GM18868 (cell line): ENCODE results near the gene MAP1LC3B2.
A peak's percentile ranks its signal among the peaks of the same experiment; 100 is the strongest.

Source experiments
- ATAC-seq: cut with Tn5 transposase; IDR thresholded peaks from one replicate; pipeline ENCODE4 v1.9.1; 2021; ENCODE audit warnings: mild to moderate bottlenecking, moderate library complexity; ENCODE audit not compliant: unreplicated experiment

MAP1LC3B2 gene

GRCh38 chr12:116537101-116537904 is 21.9 kb upstream of the MAP1LC3B2 start:
- peak; percentile 58 for ATAC-seq

- peak; percentile 61 for ATAC-seq
Observed at GRCh38 chr12:116538076-116538591, 21.0 kb upstream of the MAP1LC3B2 start.

GRCh38 chr12:116538682-116539305 is 20.4 kb upstream of the MAP1LC3B2 start:
- ATAC-seq = no peak

GRCh38 chr12:116539361-116539771 is 19.8 kb upstream of the MAP1LC3B2 start:
- no peak for ATAC-seq

DNA sequence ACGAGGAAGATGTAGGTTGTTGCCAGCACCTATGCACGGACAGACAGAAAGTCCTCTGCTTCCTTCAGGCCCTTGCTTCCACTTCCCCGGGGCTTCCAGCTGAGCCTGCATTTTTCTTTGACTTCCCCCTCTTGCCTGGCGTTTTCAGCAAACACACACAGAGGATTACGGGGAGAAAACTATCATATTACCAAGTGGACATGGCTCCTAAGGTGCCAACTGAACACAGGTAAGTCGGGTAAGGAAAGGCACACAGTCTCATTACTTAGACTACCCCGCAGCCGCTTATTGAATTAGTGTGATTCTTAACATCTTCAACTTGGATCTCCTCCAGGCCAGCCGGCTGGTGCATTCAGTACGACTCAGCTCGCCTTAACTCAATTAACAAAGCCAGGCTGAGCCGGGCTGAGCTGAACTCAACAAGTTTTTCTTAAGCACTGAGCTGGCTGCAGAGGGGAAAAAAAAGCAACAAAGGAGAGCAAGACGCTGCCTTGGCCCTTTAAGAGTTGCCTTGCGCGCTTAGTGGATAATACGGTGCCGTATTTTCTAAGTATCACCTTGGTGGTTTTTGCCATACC is 19.2 kb upstream of the MAP1LC3B2 start:
- ATAC-seq = no peak

GRCh38 chr12:116540622-116541152 is 18.5 kb upstream of the MAP1LC3B2 start:
- no peak for ATAC-seq

DNA sequence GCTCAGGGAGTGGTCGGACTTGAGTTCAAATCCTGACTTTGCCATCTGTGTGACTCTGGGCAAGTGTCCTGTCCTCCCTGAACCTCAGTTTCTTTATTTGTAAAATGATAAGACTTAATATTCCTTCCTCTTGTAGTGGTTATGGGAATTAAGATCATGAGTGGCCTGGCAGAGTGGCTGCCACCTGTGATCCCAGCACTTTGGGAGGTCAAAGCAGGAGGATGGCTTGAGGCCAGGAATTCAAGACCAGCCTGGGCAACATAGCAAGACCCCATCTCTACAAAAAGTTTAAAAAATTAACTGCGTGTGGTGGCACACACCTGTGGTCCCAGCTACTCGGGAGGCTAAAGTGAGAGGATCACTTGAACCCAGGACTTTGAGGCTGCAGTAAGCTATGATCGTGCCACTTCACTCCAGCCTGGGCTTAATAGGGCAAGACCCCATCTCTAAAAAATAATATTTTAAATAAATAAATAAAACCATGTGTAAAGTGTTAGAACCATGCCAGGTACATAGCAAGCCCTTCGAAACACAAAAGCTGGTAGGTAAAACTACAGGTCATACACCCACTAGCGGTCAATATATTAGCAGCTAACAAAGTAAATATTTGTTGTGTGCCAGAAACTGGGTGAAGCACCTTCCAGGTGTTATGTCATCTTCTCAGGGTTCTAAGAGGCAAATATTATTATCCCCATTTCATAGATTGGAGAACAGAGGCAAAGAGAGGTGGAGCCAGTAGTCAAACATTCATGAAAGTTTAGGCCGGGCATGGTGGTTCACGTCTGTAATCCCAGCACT is 17.4 kb upstream of the MAP1LC3B2 start:
- ATAC-seq = no peak

DNA sequence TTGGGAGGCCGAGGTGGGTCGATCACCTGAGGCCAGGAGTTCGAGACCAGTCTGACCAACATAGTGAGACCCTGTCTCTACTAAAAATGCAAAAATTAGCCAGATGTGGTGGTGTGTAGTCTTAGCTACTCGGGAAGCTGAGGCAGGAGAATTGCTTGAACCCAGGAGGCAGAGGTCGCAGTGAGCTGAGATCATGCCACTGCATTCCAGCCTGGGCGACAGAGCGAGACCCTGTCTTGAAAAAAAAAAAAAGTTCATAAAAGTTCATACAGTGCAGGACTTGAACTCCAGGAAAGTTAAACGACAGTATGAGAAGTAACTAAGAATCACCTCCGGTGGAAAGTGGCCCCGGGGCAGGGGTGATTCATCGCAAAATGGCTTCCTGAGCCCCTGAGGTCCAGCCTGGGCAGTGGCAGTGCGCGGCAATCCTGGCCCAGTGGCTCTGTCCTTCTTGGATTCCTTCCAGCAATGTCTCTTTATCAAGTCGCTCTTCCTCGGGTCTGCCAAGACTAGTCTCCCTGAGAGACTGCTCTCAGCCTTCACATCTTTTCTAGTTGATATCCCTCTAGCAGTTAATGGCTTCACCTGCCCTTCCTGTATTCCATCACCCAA is 16.7 kb upstream of the MAP1LC3B2 start:
- no peak for ATAC-seq

DNA sequence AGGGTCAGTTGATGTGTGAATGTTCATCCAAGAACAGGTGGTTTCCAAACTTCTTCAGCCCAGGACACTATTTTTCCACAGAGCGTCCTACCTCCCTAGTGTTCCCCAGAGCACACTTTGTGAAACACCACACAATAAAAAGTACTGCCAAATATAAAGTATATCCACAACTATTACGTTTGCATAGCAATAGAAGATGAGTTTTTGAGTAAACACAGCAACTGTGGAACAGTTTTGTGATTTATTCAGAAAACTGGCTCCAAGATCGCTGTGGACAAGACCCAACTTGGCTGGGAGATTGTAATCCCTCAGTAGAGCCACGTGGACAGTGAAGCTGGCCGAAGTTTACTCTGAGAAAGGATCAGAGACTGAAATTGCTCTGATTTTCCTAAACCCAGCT is 14.5 kb upstream of the MAP1LC3B2 start:
- no peak for ATAC-seq

- no peak for ATAC-seq
Observed at GRCh38 chr12:116545144-116545543, 14.0 kb upstream of the MAP1LC3B2 start.

- no peak for ATAC-seq
Observed at GRCh38 chr12:116545936-116546335, 13.2 kb upstream of the MAP1LC3B2 start.

DNA sequence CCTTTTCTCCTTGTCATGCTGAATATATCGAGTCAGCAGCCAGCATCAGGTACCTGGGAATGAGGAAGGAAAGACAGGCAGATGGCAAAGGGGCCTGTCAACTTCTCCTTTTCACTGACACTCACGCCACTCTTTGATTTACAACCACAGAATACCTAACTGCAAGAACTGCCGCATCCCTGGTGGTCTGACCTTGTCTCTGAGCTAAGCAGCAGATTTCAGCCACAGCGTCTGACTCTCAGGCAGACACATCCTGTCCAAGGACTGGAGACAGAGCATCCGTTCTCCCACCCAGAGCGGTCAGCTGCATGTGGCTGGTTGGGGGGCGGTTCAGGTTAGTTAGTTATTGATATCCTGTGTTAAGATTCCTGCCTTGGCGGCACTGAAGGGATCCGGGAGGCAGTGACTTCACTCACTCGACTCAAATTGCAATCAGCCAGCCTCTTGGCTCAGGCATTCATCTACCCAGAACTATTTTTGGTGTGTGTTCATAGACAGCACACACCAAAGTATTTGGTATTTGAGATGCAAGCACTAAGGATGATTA is 11.2 kb upstream of the MAP1LC3B2 start:
- ATAC-seq = peak; percentile 90

- no peak for ATAC-seq
Observed at GRCh38 chr12:116549993-116550392, 9.2 kb upstream of the MAP1LC3B2 start.

DNA sequence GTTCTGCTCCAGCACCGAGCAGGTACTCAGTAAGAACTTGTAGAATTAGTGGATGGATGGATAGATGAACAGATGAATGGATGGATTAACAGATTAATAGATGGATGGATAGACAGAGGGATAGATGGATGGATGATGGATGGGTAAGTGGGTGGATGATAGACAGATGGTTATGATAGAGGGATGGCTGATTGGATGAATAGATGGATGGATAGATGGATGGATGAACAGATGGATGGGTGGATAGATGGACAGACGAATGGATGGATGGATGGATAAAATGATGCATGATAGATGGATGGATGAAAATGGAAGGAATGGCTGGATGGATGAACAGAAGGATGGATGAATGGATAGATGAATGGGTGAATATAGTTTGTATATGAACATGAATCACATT is 8.0 kb upstream of the MAP1LC3B2 start:
- ATAC-seq = no peak

DNA sequence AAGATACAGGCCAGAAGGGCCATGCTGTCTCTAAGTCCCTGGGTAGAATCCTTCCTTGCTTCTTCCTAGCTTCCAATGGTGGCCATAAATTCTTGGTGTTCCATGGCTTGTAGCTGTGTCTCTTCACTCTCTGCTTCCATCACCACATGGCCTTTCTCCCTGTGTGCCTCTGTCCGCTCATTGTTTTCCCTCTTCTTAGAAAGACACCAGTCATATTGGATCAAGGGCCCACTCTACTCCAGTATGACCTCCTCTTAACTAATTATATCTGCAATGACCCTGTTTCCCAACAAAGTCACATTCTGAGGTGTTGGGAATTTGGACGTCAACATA is 7.6 kb upstream of the MAP1LC3B2 start:
- ATAC-seq = no peak

DNA sequence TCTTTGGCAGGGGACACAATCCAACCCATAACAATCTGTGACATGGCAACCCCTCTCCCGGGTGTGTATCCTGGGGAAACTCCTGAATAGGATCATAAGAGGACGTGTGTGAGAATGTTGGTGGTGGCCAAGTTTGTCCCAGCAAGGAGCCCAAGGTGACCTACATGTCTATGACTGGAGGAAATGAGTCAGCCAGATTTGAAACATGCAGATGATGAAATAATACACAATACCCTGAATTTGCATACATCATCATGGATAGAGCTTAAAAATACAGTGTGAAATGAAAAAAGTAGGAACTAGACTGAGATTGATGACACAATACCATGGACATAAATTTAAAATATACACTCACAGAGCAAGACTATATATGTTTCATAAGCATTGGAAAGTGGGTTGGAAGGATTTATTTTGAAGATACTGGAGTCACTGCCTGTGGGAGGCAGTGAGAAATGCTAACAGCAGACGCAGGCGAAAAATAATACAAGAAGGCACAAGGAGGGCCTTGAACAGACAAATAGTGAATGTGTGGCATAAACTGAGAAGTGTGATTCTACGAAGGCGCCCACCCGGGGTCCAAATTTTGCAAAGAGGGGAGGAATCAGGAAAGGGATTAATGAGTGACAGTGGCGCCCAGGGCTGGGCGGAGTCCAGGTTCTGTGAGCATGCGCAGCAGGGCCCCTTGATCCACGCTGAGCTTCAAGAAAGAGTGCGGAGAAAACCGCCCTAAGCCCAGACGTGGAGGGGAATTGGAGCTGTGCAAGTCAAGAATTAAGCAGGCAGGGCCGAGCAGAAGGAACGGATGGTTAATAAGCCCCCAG is 7.0 kb upstream of the MAP1LC3B2 start:
- ATAC-seq = no peak

DNA sequence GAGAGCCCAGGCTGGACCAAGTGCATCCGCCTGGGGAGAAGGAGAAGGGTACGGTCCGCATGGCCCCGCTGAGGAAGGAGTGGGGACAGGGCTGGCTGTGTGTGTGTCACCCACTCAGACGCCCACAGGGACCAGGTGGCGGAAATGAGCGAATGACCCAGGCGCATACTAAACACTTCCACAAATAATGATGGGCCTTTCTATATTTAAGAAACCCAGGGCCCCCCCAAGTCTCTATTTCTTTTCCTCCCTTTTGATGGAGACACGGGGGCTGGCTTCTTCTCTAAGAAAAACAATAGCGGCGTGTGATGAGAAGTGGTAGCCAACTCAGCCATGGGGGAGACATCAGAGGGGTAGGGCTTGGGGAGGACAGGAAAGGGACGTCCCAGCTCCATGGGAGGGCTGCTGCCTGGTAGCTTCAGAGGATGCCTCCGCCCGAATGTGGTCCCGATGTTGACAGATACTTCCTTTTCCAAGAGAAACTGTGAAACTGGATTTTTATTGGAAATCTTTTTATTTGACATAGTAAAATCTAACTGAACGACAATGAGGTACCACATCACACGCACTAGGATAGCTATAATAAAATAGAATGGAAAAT is 6.3 kb upstream of the MAP1LC3B2 start:
- ATAC-seq = no peak

GRCh38 chr12:116556356-116556952 is 2.7 kb upstream of the MAP1LC3B2 start:
- ATAC-seq = no peak
